Measurements from ENCODE around the gene DCANP1. TPM values are rescaled to one million over a fixed set of nuclear protein-coding genes. Genes with fewer than 3 reads are reported as not detected.
A peak's percentile ranks its signal among the peaks of the same experiment; 100 is the strongest.

Gene DCANP1
- total and polyA plus RNA-seq, 9 donors: 0.08 TPM; not detected in 8

DNA sequence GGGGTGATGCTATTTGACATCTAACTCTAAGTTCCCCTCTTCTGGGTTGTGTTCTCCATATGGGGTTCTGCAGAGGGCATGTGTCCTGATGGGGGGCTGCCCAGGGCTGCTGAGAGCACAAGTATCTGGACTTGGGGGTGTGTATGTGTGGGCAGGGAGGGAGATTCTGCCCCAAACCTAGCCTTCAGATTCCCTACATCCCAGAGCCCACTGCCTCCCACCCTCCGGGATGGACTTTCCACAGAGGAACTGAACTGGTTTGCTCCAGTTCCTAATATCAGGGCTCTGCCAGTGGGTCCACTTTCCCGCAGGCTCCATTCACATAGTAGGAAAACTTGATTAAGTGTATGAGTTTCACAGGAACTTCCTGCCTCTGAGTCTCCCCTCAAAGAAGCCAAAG is 21.4 kb upstream of the DCANP1 start:
- TF ChIP-seq POLR2A (IDR thresholded peaks at IDR 0.05) (no peak), EP300 (IDR thresholded peaks at IDR 0.05) (no peak)
- TF ChIP-seq, protein P1, sequence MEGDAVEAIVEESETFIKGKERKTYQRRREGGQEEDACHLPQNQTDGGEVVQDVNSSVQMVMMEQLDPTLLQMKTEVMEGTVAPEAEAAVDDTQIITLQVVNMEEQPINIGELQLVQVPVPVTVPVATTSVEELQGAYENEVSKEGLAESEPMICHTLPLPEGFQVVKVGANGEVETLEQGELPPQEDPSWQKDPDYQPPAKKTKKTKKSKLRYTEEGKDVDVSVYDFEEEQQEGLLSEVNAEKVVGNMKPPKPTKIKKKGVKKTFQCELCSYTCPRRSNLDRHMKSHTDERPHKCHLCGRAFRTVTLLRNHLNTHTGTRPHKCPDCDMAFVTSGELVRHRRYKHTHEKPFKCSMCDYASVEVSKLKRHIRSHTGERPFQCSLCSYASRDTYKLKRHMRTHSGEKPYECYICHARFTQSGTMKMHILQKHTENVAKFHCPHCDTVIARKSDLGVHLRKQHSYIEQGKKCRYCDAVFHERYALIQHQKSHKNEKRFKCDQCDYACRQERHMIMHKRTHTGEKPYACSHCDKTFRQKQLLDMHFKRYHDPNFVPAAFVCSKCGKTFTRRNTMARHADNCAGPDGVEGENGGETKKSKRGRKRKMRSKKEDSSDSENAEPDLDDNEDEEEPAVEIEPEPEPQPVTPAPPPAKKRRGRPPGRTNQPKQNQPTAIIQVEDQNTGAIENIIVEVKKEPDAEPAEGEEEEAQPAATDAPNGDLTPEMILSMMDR (IDR thresholded peaks at IDR 0.05): no peak
- no peak overlapping the region for H3K27ac ChIP-seq
- H3K4me1 ChIP-seq (ENCODE audit: insufficient read depth): no peaks in the 10 kb centered on the region
- DNase-seq: peak in 1 of 5 donors; percentile 3
- H3K9me3 ChIP-seq: no peaks in the 10 kb centered on the region
- H3K36me3 ChIP-seq: no peaks in the 10 kb centered on the region
- H3K27me3 ChIP-seq: no peaks in the 10 kb centered on the region
- 73 to 92% (median 89%) methylated on average over 2 of the region's 2 CpGs for WGBS, 3 donors
- H3K4me3 ChIP-seq: no peak overlapping the region
- intact Hi-C loops (cut with DNase I): loop anchor here (5.0 to 10.0 kb wide), 2 partner anchors 76 to 84 kb away; no protein-coding TSS in a partner anchor

DNA sequence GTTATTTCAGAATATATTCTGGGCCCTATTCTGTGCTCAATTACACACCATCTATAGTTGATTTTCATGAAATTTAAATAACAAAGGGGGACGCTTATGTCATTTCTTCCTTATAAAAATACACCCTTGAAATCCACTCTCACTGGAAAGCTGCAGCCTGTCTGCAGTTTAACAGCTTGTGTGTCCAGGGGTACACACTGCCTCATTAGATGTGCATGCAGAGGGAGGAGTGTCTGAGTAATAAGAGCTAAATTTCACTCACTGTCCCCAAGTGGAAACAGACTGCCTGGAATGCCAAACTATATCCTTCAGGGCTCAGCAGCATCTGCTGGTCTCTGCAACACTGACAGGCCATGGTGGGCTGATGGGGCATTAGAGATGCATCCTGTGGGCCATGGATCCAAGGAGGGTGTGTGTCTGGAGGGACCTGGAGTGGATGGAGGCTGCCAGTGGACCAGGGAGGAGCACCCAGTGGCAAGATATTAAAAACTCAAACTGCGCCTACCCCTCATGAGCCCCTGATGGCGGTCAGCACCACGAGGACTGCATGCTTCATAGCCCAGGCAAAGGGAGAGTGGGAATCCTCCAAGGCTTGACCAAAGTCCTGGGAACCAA is 20.8 kb upstream of the DCANP1 start:
- Histone ChIP-seq H3K27ac (no peak overlapping the region), H3K27me3 (no peaks in the 10 kb centered on the region), H3K4me3 (no peak overlapping the region), H3K9me3 (no peaks in the 10 kb centered on the region), H3K4me1 (ENCODE audit: insufficient read depth) (no peaks in the 10 kb centered on the region), H3K36me3 (no peaks in the 10 kb centered on the region)
- DNase-seq: peak in 1 of 5 donors; percentile 9
- TF ChIP-seq POLR2A (IDR thresholded peaks at IDR 0.05): no peak
- TF ChIP-seq, protein P1 (IDR thresholded peaks at IDR 0.05): no peak
- intact Hi-C loops (cut with DNase I): loop anchor here (5.0 to 10.0 kb wide), 2 partner anchors 77 to 84 kb away; no protein-coding TSS in a partner anchor
- 86 to 87% (median 87%) methylated on average over 4 of the region's 4 CpGs for WGBS, 3 donors

DNA sequence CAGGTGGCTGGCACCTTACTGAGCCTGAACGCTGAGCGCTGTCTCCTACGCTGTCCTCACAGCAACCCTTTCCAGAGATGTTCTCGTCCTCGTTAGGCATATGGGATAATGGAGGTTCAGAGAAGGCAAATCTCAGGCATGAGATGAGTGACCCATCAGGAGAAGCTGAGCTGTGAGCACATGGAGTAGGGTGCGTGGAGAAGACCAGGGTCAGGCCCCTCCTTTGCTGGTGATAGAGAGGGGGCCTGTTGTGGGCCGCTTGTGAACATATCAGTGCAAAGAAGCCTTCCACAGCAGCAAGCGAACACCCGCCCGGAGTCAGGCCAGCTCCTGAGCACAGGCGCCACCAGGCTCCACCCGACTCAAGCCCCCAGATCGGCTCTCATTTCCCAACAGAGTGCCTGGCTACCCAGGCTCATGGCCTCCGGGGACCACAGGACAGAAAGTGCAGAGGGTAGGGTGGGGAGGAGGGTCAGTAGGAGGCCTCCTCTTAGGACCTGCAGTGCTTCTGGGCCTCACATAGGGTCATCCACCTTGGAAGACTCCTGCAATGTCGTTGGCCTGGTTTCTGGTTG is 20.0 kb upstream of the DCANP1 start:
- no peak overlapping the region for H3K4me3 ChIP-seq
- no peaks in the 10 kb centered on the region for H3K36me3 ChIP-seq
- intact Hi-C loops (cut with DNase I): loop anchor here (5.0 to 10.0 kb wide), 2 partner anchors 78 to 85 kb away; no protein-coding TSS in a partner anchor
- peak in 1 of 5 donors; percentile 19 for DNase-seq
- no peak for TF ChIP-seq POLR2A (IDR thresholded peaks at IDR 0.05)
- TF ChIP-seq EP300 (IDR thresholded peaks at IDR 0.05): no peak
- TF ChIP-seq, protein P1 (IDR thresholded peaks at IDR 0.05): no peak
- WGBS, 3 donors: 71 to 80% (median 76%) methylated on average over 15 of the region's 15 CpGs
- H3K27ac ChIP-seq: no peak overlapping the region
- no peaks in the 10 kb centered on the region for H3K27me3 ChIP-seq
- H3K4me1 ChIP-seq (ENCODE audit: insufficient read depth): no peaks in the 10 kb centered on the region
- no peaks in the 10 kb centered on the region for H3K9me3 ChIP-seq

DNA sequence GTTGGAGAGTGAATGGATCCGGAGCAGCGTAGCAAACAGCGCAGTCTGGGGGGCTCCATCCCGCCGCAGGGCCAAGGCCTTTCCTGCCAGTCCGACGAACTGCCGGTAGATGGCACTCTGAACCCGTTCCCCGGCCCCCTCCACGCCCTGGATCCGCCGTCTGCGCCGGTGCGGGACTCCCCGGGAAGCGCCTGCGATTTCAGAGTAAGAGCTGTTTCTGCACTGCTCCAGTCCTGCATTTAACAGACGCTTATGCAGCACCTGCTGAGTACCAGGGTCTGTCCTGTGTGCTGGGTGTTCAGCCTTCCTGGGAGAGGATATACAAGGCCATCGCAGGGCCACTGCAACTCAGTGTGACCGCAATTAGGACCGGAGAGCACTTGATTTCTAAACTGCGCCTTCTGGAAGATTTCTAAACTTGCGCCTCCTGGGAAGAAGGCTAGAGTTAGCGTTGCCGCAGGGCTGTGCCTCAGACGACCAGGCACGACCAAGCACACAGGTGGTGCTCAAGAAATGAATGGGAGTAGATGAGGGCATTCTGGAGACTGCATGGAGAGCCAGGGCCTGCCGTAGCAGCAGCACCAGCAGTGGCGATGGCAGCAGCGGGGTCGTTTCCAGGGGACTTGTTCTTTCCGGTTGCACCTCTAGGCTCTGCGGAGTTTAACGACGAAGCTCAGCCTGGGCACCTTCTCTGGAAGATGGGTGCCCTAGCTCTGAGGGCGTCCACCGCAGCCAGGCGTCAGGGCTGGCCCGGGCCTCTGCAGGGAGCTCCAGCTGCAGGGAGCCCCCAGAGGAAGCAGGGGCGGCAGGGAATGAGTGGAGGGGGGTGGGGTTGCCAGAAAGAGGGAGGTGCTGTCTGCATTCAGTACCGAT is 19.3 kb upstream of the DCANP1 start:
- DNase-seq: peak; percentile 58 to 79 (median 67)

More for the DNA sequence above, 19.3 kb upstream of the DCANP1 start:
- no peaks in the 10 kb centered on the region for H3K36me3 ChIP-seq
- WGBS, 3 donors: 10 to 14% (median 11%) methylated on average over 43 of the region's 43 CpGs
- H3K4me1 ChIP-seq (ENCODE audit: insufficient read depth): no peaks in the 10 kb centered on the region
- H3K9me3 ChIP-seq: no peaks in the 10 kb centered on the region
- H3K27ac ChIP-seq: no peak overlapping the region
- intact Hi-C loops (cut with DNase I): loop anchor here (5.0 to 10.0 kb wide), 2 partner anchors 78 to 86 kb away; no protein-coding TSS in a partner anchor
- H3K4me3 ChIP-seq: no peak overlapping the region
- no peak for TF ChIP-seq POLR2A (IDR thresholded peaks at IDR 0.05)
- TF ChIP-seq, protein P1 (IDR thresholded peaks at IDR 0.05): peak; percentile 46 to 68 (median 52)
- H3K27me3 ChIP-seq: no peaks in the 10 kb centered on the region

Measured in ovary (tissue), 9 donors.